ENCODE results near the gene CEACAM4.

DNA sequence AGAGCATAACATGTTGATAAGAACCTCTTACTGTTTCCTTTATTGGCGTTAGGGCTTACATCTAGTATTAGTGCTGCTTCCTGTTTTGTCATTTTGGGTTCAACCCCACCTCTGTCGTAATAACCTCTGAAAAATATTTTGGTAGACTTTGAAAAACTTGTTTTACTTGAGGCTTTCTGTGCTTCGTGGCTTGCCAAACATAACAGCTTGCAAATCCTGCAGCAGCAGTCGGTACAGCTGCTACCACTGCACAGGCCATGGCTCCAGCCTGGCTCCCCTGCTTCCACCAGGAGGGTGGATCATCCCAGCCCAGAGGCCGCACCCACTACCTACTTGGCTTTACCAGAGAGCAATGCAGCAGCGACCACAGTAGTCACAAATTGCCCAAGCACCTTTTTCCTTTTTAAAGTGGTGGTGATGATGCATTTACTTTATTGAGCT lies 11.8 kb upstream of the CEACAM4 start:
- no peak for TF ChIP-seq CTCF (IDR thresholded peaks at IDR 0.05; ENCODE audit: insufficient read depth, low read length, poor library complexity, severe bottlenecking)
- TF ChIP-seq EZH2phosphoT487 (conservative IDR thresholded peaks at IDR 0.05; ENCODE audit: low read length): no peak
